NCI-H460 (cell line): Measurements from ENCODE around the gene AP3D1. TPM values are rescaled to one million over a fixed set of nuclear protein-coding genes. Genes with fewer than 3 reads are reported as not detected.

Experiments used
- DNase-seq: peaks from one replicate; pipeline ENCODE4 v3.0.0-alpha.2; 2016; ENCODE audit warnings: low read depth; ENCODE audit errors: extremely low read depth
- total RNA-seq: library from RNA; depleted of rRNA; stranded (reverse); fragments of >200 nt; shearing (Covaris generic); gene quantifications from 2 replicates; pipeline ENCODE4 v1.2.3, GENCODE V29; 2014

Gene AP3D1
- total RNA-seq, 1 experiment from 2014 or later: 67.6 TPM

GRCh38 chr19:2113439-2114211 lies 37.7 kb downstream of the AP3D1 start:
- no peak for DNase-seq

- no peak for DNase-seq
These were observed 38.6 kb downstream of the AP3D1 start for GRCh38 chr19:2112516-2113320.

- no peak for DNase-seq
These were observed 39.5 kb downstream of the AP3D1 start for GRCh38 chr19:2111886-2112285.

- DNase-seq: no peak
These were observed 39.9 kb downstream of the AP3D1 start for GRCh38 chr19:2111425-2111824.

GRCh38 chr19:2110822-2111221 lies 40.5 kb downstream of the AP3D1 start:
- DNase-seq: no peak

- no peak for DNase-seq
These were observed 42.1 kb downstream of the AP3D1 start for GRCh38 chr19:2109046-2109864.

- DNase-seq: no peak
These were observed 42.9 kb downstream of the AP3D1 start for GRCh38 chr19:2108251-2109016.

GRCh38 chr19:2103045-2103707 lies 48.2 kb downstream of the AP3D1 start:
- no peak for DNase-seq

GRCh38 chr19:2101417-2102335 lies 49.7 kb downstream of the AP3D1 start:
- no peak for DNase-seq

GRCh38 chr19:2100719-2101061 lies 50.7 kb downstream of the AP3D1 start:
- no peak for DNase-seq

GRCh38 chr19:2099937-2100718 lies 51.2 kb downstream of the AP3D1 start:
- no peak for DNase-seq

GRCh38 chr19:2099054-2099501 lies 52.3 kb downstream of the AP3D1 start:
- no peak for DNase-seq

- DNase-seq: no peak
These were observed 53.5 kb downstream of the AP3D1 start for GRCh38 chr19:2097886-2098327.

- DNase-seq: no peak
These were observed 54.0 kb downstream of the AP3D1 start for GRCh38 chr19:2097203-2097885.

GRCh38 chr19:2096480-2097202 lies 54.7 kb downstream of the AP3D1 start, which contains the start of gene IZUMO4:
IZUMO4 (plus strand) TSS chr19:2096915; CDS start chr19:2096946, 31 bp downstream.
- DNase-seq: peak; percentile 93

- peak; percentile 76 for DNase-seq
These were observed 55.3 kb downstream of the AP3D1 start, which contains the start of gene MOB3A for GRCh38 chr19:2096034-2096479. MOB3A (minus strand) TSS chr19:2096326; CDS start chr19:2078560, 17,766 bp downstream.
